GM19438 (cell line): ENCODE data around the gene PAXX.
"Not testable (repeated sequence)": the region's sequence is repeated elsewhere in the genome, so short reads cannot be mapped to it uniquely, and the experiment has no call there.

ENCODE experiments used
- ATAC-seq: cut with Tn5 transposase; IDR thresholded peaks from one replicate; pipeline ENCODE4 v1.9.1; 2021; ENCODE audit warnings: low read depth; ENCODE audit not compliant: unreplicated experiment

Gene PAXX

GRCh38 chr9:137029058-137029936 is 37.1 kb downstream of the PAXX start:
- ATAC-seq = no peak

GRCh38 chr9:137030006-137030405 is 37.8 kb downstream of the PAXX start:
- ATAC-seq = no peak

GRCh38 chr9:137030538-137031527 is 38.6 kb downstream of the PAXX start:
- ATAC-seq = no peak

- ATAC-seq = no peak
Measured at GRCh38 chr9:137031904-137032640, 39.9 kb downstream of the PAXX start, which contains the start of gene FUT7. TSS of gene FUT7 (minus strand) at chr9:137032088. CDS start at chr9:137031991, 97 bp downstream.

- no peak for ATAC-seq
Measured at GRCh38 chr9:137032858-137033257, 40.6 kb downstream of the PAXX start.

GRCh38 chr9:137033481-137033880 is 41.3 kb downstream of the PAXX start:
- ATAC-seq = not testable (repeated sequence)

- no peak for ATAC-seq
Measured at GRCh38 chr9:137034039-137034708, 42.0 kb downstream of the PAXX start.

- peak; percentile 50 for ATAC-seq
Measured at GRCh38 chr9:137034709-137035506, 42.7 kb downstream of the PAXX start.

GRCh38 chr9:137035507-137035834 is 43.2 kb downstream of the PAXX start:
- no peak for ATAC-seq

- ATAC-seq = no peak
Measured at GRCh38 chr9:137035937-137036336, 43.7 kb downstream of the PAXX start.

GRCh38 chr9:137037035-137037434 is 44.8 kb downstream of the PAXX start:
- ATAC-seq = no peak

- ATAC-seq = no peak
Measured at GRCh38 chr9:137037483-137037882, 45.3 kb downstream of the PAXX start.

GRCh38 chr9:137038916-137039315 is 46.7 kb downstream of the PAXX start:
- ATAC-seq = no peak

GRCh38 chr9:137039611-137040366 is 47.6 kb downstream of the PAXX start:
- no peak for ATAC-seq

- no peak for ATAC-seq
Measured at GRCh38 chr9:137040568-137040967, 48.3 kb downstream of the PAXX start.

- ATAC-seq = no peak
Measured at GRCh38 chr9:137041124-137041523, 48.9 kb downstream of the PAXX start.

- no peak for ATAC-seq
Measured at GRCh38 chr9:137042751-137043727, 50.8 kb downstream of the PAXX start.
